GM12874 (cell line): ENCODE results near the gene ATP8A1.

Source experiments
- TF ChIP-seq, protein P1 (sequence below): IDR thresholded peaks from 2 replicates; pipeline ENCODE4 v1.5.1; 2011; ENCODE audit warnings: low read depth, mild to moderate bottlenecking, control low read depth, low read length, moderate library complexity; ENCODE audit not compliant: insufficient read depth

ATP8A1 gene

DNA sequence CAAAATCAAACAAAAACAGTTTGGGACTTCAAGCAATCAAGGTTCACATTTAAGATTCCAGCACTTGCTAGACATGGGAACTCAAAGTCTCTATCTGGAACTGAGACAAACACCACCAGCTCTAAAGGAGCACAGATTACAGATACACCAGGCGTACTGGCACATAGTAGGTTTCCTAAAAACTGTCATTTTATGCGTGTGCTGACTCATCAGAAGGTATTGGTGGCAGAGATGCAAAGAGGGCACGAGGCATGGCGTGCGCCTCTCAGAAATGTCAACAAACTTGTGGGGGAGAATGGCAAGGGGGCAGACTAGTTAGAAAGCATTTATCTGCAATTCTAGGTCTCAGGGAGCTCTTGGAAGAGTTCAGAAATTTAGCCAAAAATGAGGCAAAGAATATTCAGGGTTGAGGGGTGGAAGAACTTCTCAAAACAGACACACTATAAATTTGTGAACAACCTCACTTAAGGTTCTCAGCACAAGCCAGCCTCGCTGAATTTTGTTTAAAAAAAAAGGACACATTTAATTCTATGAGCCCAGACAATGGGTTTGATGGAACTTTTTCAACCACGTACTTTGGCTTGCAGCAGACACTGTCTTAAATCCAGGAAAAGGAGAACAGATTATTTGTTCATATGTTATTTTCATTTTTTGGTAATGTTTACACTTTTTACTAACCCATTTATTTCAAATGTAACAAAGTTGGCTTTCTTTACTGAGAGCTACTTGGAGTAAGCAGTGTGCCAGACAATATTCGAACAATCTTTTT is 159.6 kb downstream of the ATP8A1 start:
- TF ChIP-seq, protein P1, sequence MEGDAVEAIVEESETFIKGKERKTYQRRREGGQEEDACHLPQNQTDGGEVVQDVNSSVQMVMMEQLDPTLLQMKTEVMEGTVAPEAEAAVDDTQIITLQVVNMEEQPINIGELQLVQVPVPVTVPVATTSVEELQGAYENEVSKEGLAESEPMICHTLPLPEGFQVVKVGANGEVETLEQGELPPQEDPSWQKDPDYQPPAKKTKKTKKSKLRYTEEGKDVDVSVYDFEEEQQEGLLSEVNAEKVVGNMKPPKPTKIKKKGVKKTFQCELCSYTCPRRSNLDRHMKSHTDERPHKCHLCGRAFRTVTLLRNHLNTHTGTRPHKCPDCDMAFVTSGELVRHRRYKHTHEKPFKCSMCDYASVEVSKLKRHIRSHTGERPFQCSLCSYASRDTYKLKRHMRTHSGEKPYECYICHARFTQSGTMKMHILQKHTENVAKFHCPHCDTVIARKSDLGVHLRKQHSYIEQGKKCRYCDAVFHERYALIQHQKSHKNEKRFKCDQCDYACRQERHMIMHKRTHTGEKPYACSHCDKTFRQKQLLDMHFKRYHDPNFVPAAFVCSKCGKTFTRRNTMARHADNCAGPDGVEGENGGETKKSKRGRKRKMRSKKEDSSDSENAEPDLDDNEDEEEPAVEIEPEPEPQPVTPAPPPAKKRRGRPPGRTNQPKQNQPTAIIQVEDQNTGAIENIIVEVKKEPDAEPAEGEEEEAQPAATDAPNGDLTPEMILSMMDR = no peak

DNA sequence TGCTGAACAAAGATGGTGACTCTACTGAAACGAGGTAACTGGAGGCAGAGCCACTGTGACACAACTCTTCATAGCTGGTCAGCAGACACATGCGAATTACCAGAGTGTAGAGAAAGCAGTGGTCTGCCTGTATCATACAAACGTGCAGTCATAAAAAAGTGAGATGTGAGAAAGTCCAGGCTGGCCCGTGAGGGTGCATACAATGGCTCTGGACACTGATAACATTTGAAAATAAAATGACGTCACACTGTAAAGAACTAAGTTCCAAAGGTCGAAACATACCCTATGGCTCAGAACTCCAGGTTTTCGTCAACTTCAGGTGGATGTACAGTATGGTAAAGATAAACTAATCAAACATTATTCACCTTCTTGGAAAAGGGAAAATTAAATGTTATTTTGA is 163.9 kb downstream of the ATP8A1 start:
- TF ChIP-seq, protein P1 = no peak

- TF ChIP-seq, protein P1 = no peak
Measured at GRCh38 chr4:42490015-42490414, 166.9 kb downstream of the ATP8A1 start.

GRCh38 chr4:42489095-42489494 is 167.8 kb downstream of the ATP8A1 start:
- TF ChIP-seq, protein P1 = no peak

- TF ChIP-seq, protein P1 = no peak
Measured at GRCh38 chr4:42488554-42488953, 168.4 kb downstream of the ATP8A1 start.

DNA sequence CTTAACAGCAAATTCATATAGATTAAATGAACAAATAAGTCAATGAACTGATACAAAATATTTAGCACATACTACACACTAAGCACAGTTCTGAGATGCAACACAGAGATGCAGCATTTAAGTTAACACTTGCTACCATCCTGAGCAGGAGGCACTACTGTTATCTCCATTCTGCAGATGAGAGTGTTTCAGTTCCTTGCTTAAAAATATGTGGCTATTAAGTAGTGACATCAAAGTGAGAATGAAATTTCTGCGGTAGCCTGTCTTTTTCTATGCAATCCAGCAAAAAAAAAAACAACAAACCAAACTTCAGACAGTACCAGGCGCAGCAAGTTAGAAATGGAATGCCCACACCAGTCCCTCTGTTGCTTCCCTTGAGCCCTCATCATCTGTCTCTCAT is 168.8 kb downstream of the ATP8A1 start:
- TF ChIP-seq, protein P1 = no peak

GRCh38 chr4:42487230-42487629 is 169.7 kb downstream of the ATP8A1 start:
- TF ChIP-seq, protein P1 = no peak
